ENCODE results near the gene NID1.

NID1 gene

GRCh38 chr1:235990330-235990795, 74.5 kb downstream of the NID1 start:
- DNase-seq = no peak
- Histone ChIP-seq H3K36me3 (ENCODE audit: control insufficient read depth in 4 of 4, insufficient read depth in 4 of 4, low read length in 3 of 4) (no peaks in the 10 kb centered on the region), H3K4me3 (ENCODE audit: control insufficient read depth in 1 of 7, extremely low read depth in 1 of 7, insufficient read depth in 4 of 7, low read depth in 2 of 7, low read length in 6 of 7) (no peak overlapping the region), H3K9me3 (ENCODE audit: control extremely low read depth in 1 of 5, control insufficient read depth in 4 of 5, insufficient read depth in 2 of 5, low read depth in 1 of 5, low read length in 4 of 5) (peaks cover 3 to 21% (median 5%) of the 10 kb centered on the region in 5 experiments), H3K27me3 (replicated peaks in 2 of 5; ENCODE audit: control insufficient read depth in 4 of 5, insufficient read depth in 5 of 5, low read length in 4 of 5) (no peaks in the 10 kb centered on the region), H3K4me1 (ENCODE audit: control extremely low read depth in 1 of 4, control insufficient read depth in 4 of 4, insufficient read depth in 4 of 4, low read length in 3 of 4) (no peaks in the 10 kb centered on the region), H3K27ac (ENCODE audit: insufficient read depth in 1 of 2, low read depth in 1 of 2, low read length in 2 of 2, poor library complexity in 1 of 2, severe bottlenecking in 2 of 2) (no peak overlapping the region)
- ChIA-PET CTCF (interaction anchor here (0.6 to 1.3 kb wide), 2 partner anchors 15 to 19 kb away, joined by 3 read pairs; no protein-coding TSS in a partner anchor), POLR2A (no interaction called here)
- 67% methylated on average over 3 of the region's 3 CpGs for WGBS (ENCODE audit: insufficient coverage)

- WGBS (ENCODE audit: insufficient coverage) = no CpG with 5 or more reads among the region's 1 CpG
- POLR2A ChIA-PET = no interaction called here
- CTCF ChIA-PET = no interaction called here
- Histone ChIP-seq H3K4me3 (ENCODE audit: control insufficient read depth in 1 of 7, extremely low read depth in 1 of 7, insufficient read depth in 4 of 7, low read depth in 2 of 7, low read length in 6 of 7) (no peak overlapping the region), H3K9me3 (ENCODE audit: control extremely low read depth in 1 of 5, control insufficient read depth in 4 of 5, insufficient read depth in 2 of 5, low read depth in 1 of 5, low read length in 4 of 5) (peaks cover 3 to 21% (median 5%) of the 10 kb centered on the region in 5 experiments), H3K4me1 (ENCODE audit: control extremely low read depth in 1 of 4, control insufficient read depth in 4 of 4, insufficient read depth in 4 of 4, low read length in 3 of 4) (no peaks in the 10 kb centered on the region), H3K36me3 (ENCODE audit: control insufficient read depth in 4 of 4, insufficient read depth in 4 of 4, low read length in 3 of 4) (no peaks in the 10 kb centered on the region), H3K27ac (ENCODE audit: insufficient read depth in 1 of 2, low read depth in 1 of 2, low read length in 2 of 2, poor library complexity in 1 of 2, severe bottlenecking in 2 of 2) (no peak overlapping the region), H3K27me3 (replicated peaks in 2 of 5; ENCODE audit: control insufficient read depth in 4 of 5, insufficient read depth in 5 of 5, low read length in 4 of 5) (no peaks in the 10 kb centered on the region)
- no peak for DNase-seq
Measured at GRCh38 chr1:235989105-235989504, 75.8 kb downstream of the NID1 start.

- H3K36me3 ChIP-seq (ENCODE audit: control insufficient read depth in 4 of 4, insufficient read depth in 4 of 4, low read length in 3 of 4) = no peaks in the 10 kb centered on the region
- H3K4me1 ChIP-seq (ENCODE audit: control extremely low read depth in 1 of 4, control insufficient read depth in 4 of 4, insufficient read depth in 4 of 4, low read length in 3 of 4) = no peaks in the 10 kb centered on the region
- H3K9me3 ChIP-seq (ENCODE audit: control extremely low read depth in 1 of 5, control insufficient read depth in 4 of 5, insufficient read depth in 2 of 5, low read depth in 1 of 5, low read length in 4 of 5) = peaks cover 3 to 21% (median 5%) of the 10 kb centered on the region in 5 experiments
- no peak for DNase-seq
- no peaks in the 10 kb centered on the region for H3K27me3 ChIP-seq (replicated peaks in 2 of 5; ENCODE audit: control insufficient read depth in 4 of 5, insufficient read depth in 5 of 5, low read length in 4 of 5)
- 88% methylated on average over 1 of the region's 3 CpGs for WGBS (ENCODE audit: insufficient coverage)
- ChIA-PET POLR2A (interaction anchor here (0.6 kb wide), 1 partner anchor 145 kb away, joined by 3 read pairs; no protein-coding TSS in a partner anchor), CTCF (no interaction called here)
- no peak overlapping the region for H3K27ac ChIP-seq (ENCODE audit: insufficient read depth in 1 of 2, low read depth in 1 of 2, low read length in 2 of 2, poor library complexity in 1 of 2, severe bottlenecking in 2 of 2)
- no peak overlapping the region for H3K4me3 ChIP-seq (ENCODE audit: control insufficient read depth in 1 of 7, extremely low read depth in 1 of 7, insufficient read depth in 4 of 7, low read depth in 2 of 7, low read length in 6 of 7)
Measured at GRCh38 chr1:235986869-235987268, 78.0 kb downstream of the NID1 start.

- H3K27me3 ChIP-seq (replicated peaks in 2 of 5; ENCODE audit: control insufficient read depth in 4 of 5, insufficient read depth in 5 of 5, low read length in 4 of 5) = no peaks in the 10 kb centered on the region
- WGBS (ENCODE audit: insufficient coverage) = 100% methylated on average over 1 of the region's 6 CpGs
- H3K9me3 ChIP-seq (ENCODE audit: control extremely low read depth in 1 of 5, control insufficient read depth in 4 of 5, insufficient read depth in 2 of 5, low read depth in 1 of 5, low read length in 4 of 5) = peaks cover 0 to 5% (median 3%) of the 10 kb centered on the region in 5 experiments
- H3K4me1 ChIP-seq (ENCODE audit: control extremely low read depth in 1 of 4, control insufficient read depth in 4 of 4, insufficient read depth in 4 of 4, low read length in 3 of 4) = peaks cover 0 to 8% (median 4%) of the 10 kb centered on the region in 4 experiments
- ChIA-PET POLR2A (interaction anchor here (1.3 kb wide), 1 partner anchor 153 kb away, joined by 3 read pairs; no protein-coding TSS in a partner anchor), CTCF (interaction anchor here (1.2 kb wide), 1 partner anchor 12 kb away, joined by 3 read pairs; no protein-coding TSS in a partner anchor)
- no peak overlapping the region for H3K27ac ChIP-seq (ENCODE audit: insufficient read depth in 1 of 2, low read depth in 1 of 2, low read length in 2 of 2, poor library complexity in 1 of 2, severe bottlenecking in 2 of 2)
- no peak overlapping the region for H3K4me3 ChIP-seq (ENCODE audit: control insufficient read depth in 1 of 7, extremely low read depth in 1 of 7, insufficient read depth in 4 of 7, low read depth in 2 of 7, low read length in 6 of 7)
- no peaks in the 10 kb centered on the region for H3K36me3 ChIP-seq (ENCODE audit: control insufficient read depth in 4 of 4, insufficient read depth in 4 of 4, low read length in 3 of 4)
- no peak for DNase-seq
Measured at GRCh38 chr1:235984041-235984825, 80.7 kb downstream of the NID1 start.

- peaks cover 0 to 22% (median 12%) of the 10 kb centered on the region in 5 experiments for H3K9me3 ChIP-seq (ENCODE audit: control extremely low read depth in 1 of 5, control insufficient read depth in 4 of 5, insufficient read depth in 2 of 5, low read depth in 1 of 5, low read length in 4 of 5)
- POLR2A ChIA-PET = interaction anchor here (0.6 kb wide), 1 partner anchor 694 kb away, joined by 9 read pairs; no protein-coding TSS in a partner anchor
Measured at GRCh38 chr1:235980976-235981375, 83.9 kb downstream of the NID1 start.

GRCh38 chr1:235979716-235980333, 85.1 kb downstream of the NID1 start:
- Histone ChIP-seq H3K27ac (ENCODE audit: insufficient read depth in 1 of 2, low read depth in 1 of 2, low read length in 2 of 2, poor library complexity in 1 of 2, severe bottlenecking in 2 of 2) (no peak overlapping the region), H3K9me3 (ENCODE audit: control extremely low read depth in 1 of 5, control insufficient read depth in 4 of 5, insufficient read depth in 2 of 5, low read depth in 1 of 5, low read length in 4 of 5) (peaks cover 0 to 22% (median 12%) of the 10 kb centered on the region in 5 experiments), H3K36me3 (ENCODE audit: control insufficient read depth in 4 of 4, insufficient read depth in 4 of 4, low read length in 3 of 4) (no peaks in the 10 kb centered on the region), H3K4me3 (ENCODE audit: control insufficient read depth in 1 of 7, extremely low read depth in 1 of 7, insufficient read depth in 4 of 7, low read depth in 2 of 7, low read length in 6 of 7) (no peak overlapping the region), H3K27me3 (replicated peaks in 2 of 5; ENCODE audit: control insufficient read depth in 4 of 5, insufficient read depth in 5 of 5, low read length in 4 of 5) (no peaks in the 10 kb centered on the region), H3K4me1 (ENCODE audit: control extremely low read depth in 1 of 4, control insufficient read depth in 4 of 4, insufficient read depth in 4 of 4, low read length in 3 of 4) (peaks cover 0 to 8% (median 4%) of the 10 kb centered on the region in 4 experiments)
- POLR2A ChIA-PET = no interaction called here
- CTCF ChIA-PET = no interaction called here
- no peak for DNase-seq
- 100% methylated on average over 7 of the region's 12 CpGs for WGBS (ENCODE audit: insufficient coverage)

More at GRCh38 chr1:235980976-235981375, 83.9 kb downstream of the NID1 start:
- no peak overlapping the region for H3K27ac ChIP-seq (ENCODE audit: insufficient read depth in 1 of 2, low read depth in 1 of 2, low read length in 2 of 2, poor library complexity in 1 of 2, severe bottlenecking in 2 of 2)
- no peaks in the 10 kb centered on the region for H3K27me3 ChIP-seq (replicated peaks in 2 of 5; ENCODE audit: control insufficient read depth in 4 of 5, insufficient read depth in 5 of 5, low read length in 4 of 5)
- CTCF ChIA-PET = interaction anchor here (2.2 kb wide), 1 partner anchor 9 kb away, joined by 10 read pairs; no protein-coding TSS in a partner anchor
- peaks cover 0 to 8% (median 4%) of the 10 kb centered on the region in 4 experiments for H3K4me1 ChIP-seq (ENCODE audit: control extremely low read depth in 1 of 4, control insufficient read depth in 4 of 4, insufficient read depth in 4 of 4, low read length in 3 of 4)
- DNase-seq = peak in 2 of 3 donors; percentile 65 to 69
- WGBS (ENCODE audit: insufficient coverage) = 38% methylated on average over 3 of the region's 3 CpGs
- no peaks in the 10 kb centered on the region for H3K36me3 ChIP-seq (ENCODE audit: control insufficient read depth in 4 of 4, insufficient read depth in 4 of 4, low read length in 3 of 4)
- no peak overlapping the region for H3K4me3 ChIP-seq (ENCODE audit: control insufficient read depth in 1 of 7, extremely low read depth in 1 of 7, insufficient read depth in 4 of 7, low read depth in 2 of 7, low read length in 6 of 7)

- CTCF ChIA-PET = no interaction called here
- H3K4me1 ChIP-seq (ENCODE audit: control extremely low read depth in 1 of 4, control insufficient read depth in 4 of 4, insufficient read depth in 4 of 4, low read length in 3 of 4) = peaks cover 0 to 8% (median 4%) of the 10 kb centered on the region in 4 experiments
Measured at GRCh38 chr1:235979176-235979575, 85.7 kb downstream of the NID1 start.

More at GRCh38 chr1:235979176-235979575, 85.7 kb downstream of the NID1 start:
- Histone ChIP-seq H3K27me3 (replicated peaks in 2 of 5; ENCODE audit: control insufficient read depth in 4 of 5, insufficient read depth in 5 of 5, low read length in 4 of 5) (no peaks in the 10 kb centered on the region), H3K9me3 (ENCODE audit: control extremely low read depth in 1 of 5, control insufficient read depth in 4 of 5, insufficient read depth in 2 of 5, low read depth in 1 of 5, low read length in 4 of 5) (peaks cover 0 to 22% (median 12%) of the 10 kb centered on the region in 5 experiments), H3K27ac (ENCODE audit: insufficient read depth in 1 of 2, low read depth in 1 of 2, low read length in 2 of 2, poor library complexity in 1 of 2, severe bottlenecking in 2 of 2) (no peak overlapping the region), H3K4me3 (ENCODE audit: control insufficient read depth in 1 of 7, extremely low read depth in 1 of 7, insufficient read depth in 4 of 7, low read depth in 2 of 7, low read length in 6 of 7) (no peak overlapping the region), H3K36me3 (ENCODE audit: control insufficient read depth in 4 of 4, insufficient read depth in 4 of 4, low read length in 3 of 4) (no peaks in the 10 kb centered on the region)
- 94% methylated on average over 3 of the region's 4 CpGs for WGBS (ENCODE audit: insufficient coverage)
- POLR2A ChIA-PET = no interaction called here
- no peak for DNase-seq
